ENCODE results near the gene KCTD17. TPM values are rescaled to one million over a fixed set of nuclear protein-coding genes. Genes with fewer than 3 reads are reported as not detected.

The KCTD17 gene
- total RNA-seq, 1 donor from 2014 or later, result 28.9 TPM

- CTCF ChIA-PET, result no interaction called here
These were observed 6.4 kb downstream of the KCTD17 start for GRCh38 chr22:37057796-37058510.

GRCh38 chr22:37058917-37059701 is 7.6 kb downstream of the KCTD17 start:
- ChIA-PET POLR2A (interaction anchor here (1.0 kb wide), 1 partner anchor 63 kb away, joined by 3 read pairs; no protein-coding TSS in a partner anchor), CTCF (no interaction called here)
- H3K27ac Mint-ChIP-seq, result no peak overlapping the region
- no peaks in the 10 kb centered on the region for H3K27me3 Mint-ChIP-seq
- intact Hi-C loops (cut with micrococcal nuclease), result loop anchor here (1.0 kb wide), 1 partner anchor 38 kb away; no protein-coding TSS in a partner anchor
- no peaks in the 10 kb centered on the region for H3K9me3 Mint-ChIP-seq
- H3K4me1 Mint-ChIP-seq, result peaks cover 1% of the 10 kb centered on the region
- TF ChIP-seq, protein P1, sequence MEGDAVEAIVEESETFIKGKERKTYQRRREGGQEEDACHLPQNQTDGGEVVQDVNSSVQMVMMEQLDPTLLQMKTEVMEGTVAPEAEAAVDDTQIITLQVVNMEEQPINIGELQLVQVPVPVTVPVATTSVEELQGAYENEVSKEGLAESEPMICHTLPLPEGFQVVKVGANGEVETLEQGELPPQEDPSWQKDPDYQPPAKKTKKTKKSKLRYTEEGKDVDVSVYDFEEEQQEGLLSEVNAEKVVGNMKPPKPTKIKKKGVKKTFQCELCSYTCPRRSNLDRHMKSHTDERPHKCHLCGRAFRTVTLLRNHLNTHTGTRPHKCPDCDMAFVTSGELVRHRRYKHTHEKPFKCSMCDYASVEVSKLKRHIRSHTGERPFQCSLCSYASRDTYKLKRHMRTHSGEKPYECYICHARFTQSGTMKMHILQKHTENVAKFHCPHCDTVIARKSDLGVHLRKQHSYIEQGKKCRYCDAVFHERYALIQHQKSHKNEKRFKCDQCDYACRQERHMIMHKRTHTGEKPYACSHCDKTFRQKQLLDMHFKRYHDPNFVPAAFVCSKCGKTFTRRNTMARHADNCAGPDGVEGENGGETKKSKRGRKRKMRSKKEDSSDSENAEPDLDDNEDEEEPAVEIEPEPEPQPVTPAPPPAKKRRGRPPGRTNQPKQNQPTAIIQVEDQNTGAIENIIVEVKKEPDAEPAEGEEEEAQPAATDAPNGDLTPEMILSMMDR (IDR thresholded peaks at IDR 0.05), result no peak
- no peak overlapping the region for H3K4me3 Mint-ChIP-seq
- ATAC-seq (ENCODE audit: low read depth) (no peak), DNase-seq (no peak)
- H3K36me3 Mint-ChIP-seq (ENCODE audit: low read depth), result peaks cover 56% of the 10 kb centered on the region

More at GRCh38 chr22:37057796-37058510, 6.4 kb downstream of the KCTD17 start:
- POLR2A ChIA-PET, result no interaction called here
- no peaks in the 10 kb centered on the region for H3K27me3 Mint-ChIP-seq
- ATAC-seq (ENCODE audit: low read depth), result no peak
- no peak overlapping the region for H3K27ac Mint-ChIP-seq
- H3K4me3 Mint-ChIP-seq, result no peak overlapping the region
- DNase-seq, result no peak
- H3K4me1 Mint-ChIP-seq, result peaks cover 8% of the 10 kb centered on the region
- H3K9me3 Mint-ChIP-seq, result no peaks in the 10 kb centered on the region
- TF ChIP-seq, protein P1 (IDR thresholded peaks at IDR 0.05), result no peak
- intact Hi-C loops (cut with micrococcal nuclease), result no loop called here
- H3K36me3 Mint-ChIP-seq (ENCODE audit: low read depth), result peaks cover 54% of the 10 kb centered on the region

- Mint-ChIP-seq H3K4me3 (no peak overlapping the region), H3K36me3 (ENCODE audit: low read depth) (peaks cover 55% of the 10 kb centered on the region), H3K27ac (no peak overlapping the region), H3K4me1 (no peaks in the 10 kb centered on the region), H3K9me3 (no peaks in the 10 kb centered on the region), H3K27me3 (no peaks in the 10 kb centered on the region)
- CTCF ChIA-PET, result no interaction called here
- no peak for ATAC-seq (ENCODE audit: low read depth)
- no peak for DNase-seq
- POLR2A ChIA-PET, result no interaction called here
- intact Hi-C loops (cut with micrococcal nuclease), result loop anchor here (1.0 kb wide), 1 partner anchor 39 kb away; no protein-coding TSS in a partner anchor
- TF ChIP-seq, protein P1 (IDR thresholded peaks at IDR 0.05), result no peak
These were observed 8.4 kb downstream of the KCTD17 start for GRCh38 chr22:37059876-37060449.

GRCh38 chr22:37060801-37061610 is 9.5 kb downstream of the KCTD17 start:
- POLR2A ChIA-PET, result interaction anchor here (0.5 kb wide), 1 partner anchor 530 kb away, joined by 6 read pairs; no protein-coding TSS in a partner anchor
- no peaks in the 10 kb centered on the region for H3K27me3 Mint-ChIP-seq
- H3K27ac Mint-ChIP-seq, result no peak overlapping the region
- H3K9me3 Mint-ChIP-seq, result no peaks in the 10 kb centered on the region
- no peak overlapping the region for H3K4me3 Mint-ChIP-seq
- no peak for DNase-seq
- no peak for ATAC-seq (ENCODE audit: low read depth)
- intact Hi-C loops (cut with micrococcal nuclease), result no loop called here
- TF ChIP-seq, protein P1 (IDR thresholded peaks at IDR 0.05), result no peak
- no peaks in the 10 kb centered on the region for H3K4me1 Mint-ChIP-seq
- CTCF ChIA-PET, result no interaction called here
- peaks cover 46% of the 10 kb centered on the region for H3K36me3 Mint-ChIP-seq (ENCODE audit: low read depth)

Measured in activated B cell treated with CpG ODN at 0.5 μM for 24 hours (primary cell).